HG02943 (cell line): ENCODE measurements around the gene RABGEF1.
A peak's percentile ranks its signal among the peaks of the same experiment; 100 is the strongest.
"Not testable (repeated sequence)": the region's sequence is repeated elsewhere in the genome, so short reads cannot be mapped to it uniquely, and the experiment has no call there.

Experiments used
- ATAC-seq: cut with Tn5 transposase; IDR thresholded peaks from one replicate; pipeline ENCODE4 v1.9.1; 2021; ENCODE audit warnings: mild to moderate bottlenecking, low read depth, moderate library complexity; ENCODE audit not compliant: unreplicated experiment

Gene RABGEF1

GRCh38 chr7:66740302-66740979 lies at the start of gene RABGEF1:
Gene RABGEF1, plus strand, starts transcription at chr7:66740733. Its CDS starts 31,167 bp downstream, at chr7:66771900.
- ATAC-seq: peak; percentile 82

- ATAC-seq: no peak
Measured at GRCh38 chr7:66693331-66693730, 47.2 kb upstream of the RABGEF1 start.

DNA sequence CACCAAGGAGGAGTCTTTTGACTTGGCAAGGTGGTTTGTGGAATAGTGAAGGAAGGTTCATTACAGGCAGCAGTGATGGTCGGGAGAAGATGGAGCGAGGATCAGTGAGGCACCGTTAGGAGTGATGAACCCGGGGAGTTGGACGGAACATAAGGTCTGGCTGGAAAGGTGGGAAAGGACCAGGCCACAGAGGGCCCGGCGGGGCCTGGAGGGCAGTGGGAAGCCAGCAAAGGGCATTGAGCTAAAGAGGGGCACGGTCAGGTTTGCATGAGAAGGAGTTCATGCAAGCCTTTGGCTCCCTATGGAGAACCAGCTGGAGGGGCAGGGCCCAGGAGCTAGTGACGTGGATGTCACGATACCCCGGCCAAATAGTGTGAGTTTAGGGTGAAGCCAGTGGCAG lies 46.2 kb upstream of the RABGEF1 start:
- ATAC-seq: no peak

DNA sequence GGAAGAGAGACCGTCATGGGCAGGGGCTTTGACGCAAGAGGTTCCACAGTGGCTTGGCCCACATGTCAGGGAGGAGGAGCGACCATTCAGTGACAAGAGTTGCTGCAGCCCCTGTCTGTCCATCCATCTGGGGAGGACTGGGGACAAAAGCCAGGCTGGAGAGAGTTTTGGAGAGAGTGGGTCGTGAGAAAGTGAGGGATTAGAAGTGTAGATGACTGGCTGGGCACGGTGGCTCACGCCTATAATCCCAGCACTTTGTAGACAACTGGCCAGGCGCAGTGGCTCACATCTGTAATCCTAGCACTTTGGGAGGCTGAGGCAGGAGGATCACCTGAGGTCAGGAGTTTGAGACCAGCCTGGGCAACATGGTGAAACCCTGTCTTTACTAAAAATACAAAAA lies 45.1 kb upstream of the RABGEF1 start:
- not testable (repeated sequence) for ATAC-seq

- ATAC-seq: not testable (repeated sequence)
Measured at GRCh38 chr7:66696134-66696533, 44.4 kb upstream of the RABGEF1 start.

DNA sequence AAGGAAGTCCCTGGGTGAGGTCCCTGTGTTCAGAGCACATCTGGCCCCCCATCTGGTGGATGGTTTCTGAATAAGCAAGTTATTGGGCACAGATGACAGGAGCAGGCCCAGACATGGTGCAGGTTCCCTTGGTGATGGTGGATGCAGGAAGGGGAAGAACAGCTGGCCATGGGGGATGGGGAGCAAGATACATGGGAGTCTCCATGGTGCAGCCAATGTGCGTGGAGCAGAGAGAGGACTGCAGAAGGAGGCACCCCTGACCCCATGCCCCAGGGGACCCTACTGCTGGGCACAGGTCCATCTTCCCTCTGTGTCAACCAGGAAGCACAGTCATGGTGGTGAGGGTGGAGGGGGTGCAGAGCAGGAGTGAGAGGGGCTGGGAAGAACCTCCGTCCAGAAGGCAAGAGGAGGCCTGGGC lies 43.8 kb upstream of the RABGEF1 start:
- no peak for ATAC-seq

DNA sequence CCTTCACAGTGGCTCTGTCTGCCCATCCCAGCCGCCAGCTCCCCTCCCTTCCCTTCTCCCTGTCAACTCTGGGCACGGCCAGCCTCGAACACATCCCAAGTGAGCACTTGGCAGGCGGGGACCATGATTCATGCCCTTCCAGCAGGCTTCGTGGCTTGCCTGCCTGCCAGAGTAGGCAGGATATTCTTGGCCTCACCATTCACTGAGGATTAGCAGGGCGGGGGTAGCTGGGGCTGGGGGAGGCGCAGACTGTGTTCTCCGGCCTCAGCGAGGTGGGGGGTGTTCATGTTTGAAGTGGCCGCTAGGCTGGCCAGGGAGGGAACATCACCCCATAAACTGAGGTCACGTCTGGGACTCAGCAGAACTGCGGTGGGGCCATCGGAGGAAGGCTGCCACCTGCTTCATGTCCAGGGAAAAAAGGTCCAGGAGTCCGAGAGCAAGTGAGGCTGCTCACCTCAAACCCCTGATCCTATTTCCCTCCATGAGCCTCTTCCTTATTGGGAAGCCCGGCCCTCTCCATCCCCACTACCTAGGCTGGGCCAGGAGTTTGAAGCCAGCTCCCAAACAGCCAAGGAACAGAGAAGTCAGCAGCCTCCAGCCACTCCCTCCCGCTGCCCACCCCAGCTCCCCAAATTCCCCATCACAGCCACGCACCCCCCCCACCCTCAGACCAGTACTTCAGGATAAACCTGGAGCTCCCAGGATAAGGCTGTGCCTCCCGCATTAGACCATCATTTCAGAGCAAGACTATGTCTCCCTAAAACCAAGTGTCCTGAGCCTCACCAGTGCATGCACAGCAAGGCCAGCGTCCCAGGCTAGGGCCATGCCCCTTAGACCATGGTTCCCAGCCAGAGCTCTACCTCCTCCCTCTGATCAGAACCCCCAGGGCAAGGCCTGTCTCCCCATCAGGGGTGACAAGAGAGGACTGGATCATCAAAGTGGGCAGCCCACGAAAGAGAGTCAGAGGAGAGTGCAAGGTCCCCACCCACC lies 42.8 kb upstream of the RABGEF1 start:
- ATAC-seq: no peak

DNA sequence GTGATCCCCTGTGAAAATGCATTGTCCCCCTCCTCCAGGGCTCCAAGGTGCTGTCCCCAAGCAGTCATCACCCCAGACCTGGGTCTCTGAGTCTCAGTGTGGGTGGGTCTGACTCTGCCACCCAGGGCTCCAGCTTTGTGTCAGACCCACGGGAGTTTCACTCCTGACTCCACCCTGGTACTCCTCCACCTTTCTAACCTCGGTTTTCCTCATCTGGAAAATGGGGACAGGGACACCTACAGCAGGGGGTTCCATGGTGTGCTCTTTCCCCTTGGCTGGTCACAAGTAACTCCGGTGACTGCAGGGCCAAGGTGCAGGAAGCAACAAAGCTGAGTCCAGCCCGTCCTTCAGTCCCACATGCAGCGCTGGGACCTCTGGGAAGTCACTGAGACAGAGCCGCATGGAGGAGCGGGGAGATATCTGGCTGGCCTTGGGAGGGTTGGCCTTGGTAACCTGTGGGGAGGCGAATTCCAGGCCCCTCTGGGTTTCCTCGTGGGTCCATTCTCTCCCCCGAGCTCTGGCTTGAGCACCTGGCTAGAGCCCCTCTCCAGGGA lies 41.8 kb upstream of the RABGEF1 start:
- ATAC-seq: no peak

DNA sequence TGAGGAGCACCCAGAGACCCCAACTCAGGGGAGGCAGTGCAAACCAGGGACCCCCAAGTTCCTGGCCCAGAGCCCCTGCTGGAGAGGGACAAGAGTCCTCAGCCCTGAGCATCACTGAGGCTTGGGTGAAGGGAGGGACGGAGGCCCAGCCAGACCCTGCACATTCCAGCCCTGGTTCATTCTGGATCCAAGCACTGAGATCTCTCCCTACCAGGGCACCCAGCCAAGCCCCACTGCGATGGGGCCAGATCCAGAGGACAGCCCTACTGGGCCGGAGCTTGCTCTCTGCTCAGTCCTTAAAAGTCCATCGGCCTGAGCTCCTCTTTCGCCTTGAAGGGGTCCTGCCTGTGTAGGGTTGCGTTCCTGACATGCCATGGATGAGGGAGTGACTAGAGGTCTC lies 40.5 kb upstream of the RABGEF1 start:
- no peak for ATAC-seq

DNA sequence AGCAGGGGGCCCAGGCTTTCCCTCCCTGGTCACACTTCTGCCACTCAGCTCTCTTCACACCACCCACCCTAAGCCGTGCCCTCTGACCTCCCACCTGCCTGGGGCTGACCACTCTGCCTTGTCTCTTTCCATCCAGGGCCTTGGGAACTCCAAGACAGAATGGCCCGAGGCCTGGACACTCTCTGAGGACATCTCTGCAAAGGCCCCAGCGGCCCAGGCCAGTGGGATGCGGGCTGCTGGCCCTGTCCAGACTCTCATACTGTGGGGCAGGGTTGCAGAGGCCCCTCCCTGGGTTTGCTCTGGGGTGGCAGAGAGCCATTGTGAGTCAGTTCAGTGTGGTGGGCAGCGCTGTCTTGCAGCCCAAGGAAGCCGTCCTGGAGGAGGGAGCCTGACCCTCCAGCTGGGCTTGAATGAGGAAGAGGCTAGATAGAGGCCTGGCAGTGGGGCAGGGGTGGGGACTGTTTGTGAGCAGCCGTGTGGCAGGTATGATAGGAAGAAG lies 39.9 kb upstream of the RABGEF1 start:
- no peak for ATAC-seq

DNA sequence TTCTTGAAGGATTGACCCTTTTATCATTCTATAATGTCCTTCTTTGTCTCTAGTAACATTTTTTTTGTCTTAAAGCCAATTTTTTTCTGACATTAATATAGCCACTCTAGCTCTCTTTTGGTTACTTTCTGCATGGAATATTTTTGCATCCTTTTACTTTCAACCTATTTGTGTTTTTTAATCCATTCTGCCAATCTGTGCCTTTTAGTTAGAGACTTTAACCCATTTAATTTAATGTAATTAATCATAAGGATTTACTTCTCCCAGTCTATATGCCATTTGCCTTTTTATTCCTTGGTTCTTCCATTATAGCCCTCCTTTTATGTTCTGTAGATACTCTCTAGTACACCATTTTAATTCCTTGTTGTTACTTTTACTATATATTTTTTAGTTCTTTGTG lies 32.7 kb upstream of the RABGEF1 start:
- ATAC-seq: no peak

DNA sequence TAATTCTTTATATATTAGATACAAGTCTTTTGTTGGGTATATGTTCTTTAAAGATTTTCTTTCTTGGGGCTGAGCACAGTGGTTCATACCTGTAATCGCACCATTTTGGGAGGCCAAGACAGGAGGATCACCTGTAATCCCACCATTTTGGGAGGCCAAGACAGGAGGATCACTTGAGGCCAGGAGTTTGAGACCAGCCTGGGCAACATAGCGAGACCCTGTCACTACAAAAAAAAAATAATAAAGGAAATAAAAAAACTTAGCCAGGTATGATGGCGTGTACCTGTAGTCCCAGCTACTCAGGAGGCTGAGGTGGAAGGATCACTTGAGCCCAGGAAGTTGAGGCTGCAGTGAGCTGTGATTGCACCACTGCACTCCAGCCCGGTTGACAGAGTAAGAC lies 29.8 kb upstream of the RABGEF1 start:
- not testable (repeated sequence) for ATAC-seq

- no peak for ATAC-seq
Measured at GRCh38 chr7:66713687-66714086, 26.8 kb upstream of the RABGEF1 start.

DNA sequence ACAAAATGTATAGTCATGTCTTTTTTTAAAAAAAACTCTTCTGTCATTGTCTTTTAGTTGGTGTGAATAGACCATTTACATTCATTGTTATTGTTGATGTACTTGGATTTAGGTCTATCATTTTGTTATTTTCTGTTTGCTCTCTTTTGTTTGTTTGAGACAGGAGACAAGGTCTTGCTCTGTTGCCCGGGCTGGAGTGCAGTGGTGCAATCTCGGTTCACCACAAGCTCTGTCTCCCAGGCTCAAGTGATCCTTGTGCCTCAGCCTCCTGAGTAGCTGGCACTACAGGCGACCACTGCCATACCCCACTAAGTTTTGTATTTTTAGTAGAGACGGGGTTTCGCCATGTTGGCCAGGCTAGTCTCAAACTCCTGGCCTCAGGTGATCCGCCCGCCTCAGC lies 23.9 kb upstream of the RABGEF1 start:
- not testable (repeated sequence) for ATAC-seq

GRCh38 chr7:66720561-66720960 lies 20.0 kb upstream of the RABGEF1 start:
- ATAC-seq: no peak

- no peak for ATAC-seq
Measured at GRCh38 chr7:66725843-66726242, 14.7 kb upstream of the RABGEF1 start.

DNA sequence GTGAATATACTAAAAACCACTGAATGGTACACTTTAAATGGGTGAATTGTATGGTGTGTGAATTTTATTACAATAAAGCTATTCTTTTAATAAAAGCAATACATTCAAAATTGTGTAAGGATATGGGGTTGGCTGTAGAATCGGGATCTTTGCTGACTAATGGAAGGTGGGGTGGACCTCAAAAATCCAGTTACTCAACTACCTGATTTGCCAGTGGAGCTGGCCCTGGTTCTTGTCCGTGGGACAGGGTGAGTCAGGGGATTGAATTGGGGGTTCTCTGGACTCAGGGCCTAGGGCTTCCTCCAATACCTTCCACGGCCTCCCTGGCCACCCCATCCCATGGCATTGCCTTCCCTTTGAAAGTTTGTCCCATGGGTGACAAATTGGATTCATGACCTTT lies 13.5 kb upstream of the RABGEF1 start:
- no peak for ATAC-seq

DNA sequence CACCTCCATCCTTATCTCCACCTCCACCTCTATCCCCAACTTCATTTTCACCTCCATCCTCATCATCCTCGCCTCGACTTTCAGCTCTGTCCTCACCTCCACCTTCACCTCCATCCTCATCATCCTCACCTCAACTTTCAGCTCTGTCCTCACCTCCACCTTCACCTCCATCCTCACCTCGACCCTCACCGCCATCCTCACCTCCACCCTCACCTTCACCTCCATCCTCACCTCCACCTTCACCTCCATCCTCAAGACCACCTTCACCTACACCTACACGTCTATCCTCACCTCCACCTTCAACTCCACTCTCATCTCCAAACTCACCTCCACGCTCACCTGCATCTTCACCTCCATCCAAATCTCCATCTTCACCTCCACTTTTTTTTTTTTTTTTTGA lies 12.0 kb upstream of the RABGEF1 start:
- no peak for ATAC-seq

- ATAC-seq: no peak
Measured at GRCh38 chr7:66729274-66729673, 11.3 kb upstream of the RABGEF1 start.

DNA sequence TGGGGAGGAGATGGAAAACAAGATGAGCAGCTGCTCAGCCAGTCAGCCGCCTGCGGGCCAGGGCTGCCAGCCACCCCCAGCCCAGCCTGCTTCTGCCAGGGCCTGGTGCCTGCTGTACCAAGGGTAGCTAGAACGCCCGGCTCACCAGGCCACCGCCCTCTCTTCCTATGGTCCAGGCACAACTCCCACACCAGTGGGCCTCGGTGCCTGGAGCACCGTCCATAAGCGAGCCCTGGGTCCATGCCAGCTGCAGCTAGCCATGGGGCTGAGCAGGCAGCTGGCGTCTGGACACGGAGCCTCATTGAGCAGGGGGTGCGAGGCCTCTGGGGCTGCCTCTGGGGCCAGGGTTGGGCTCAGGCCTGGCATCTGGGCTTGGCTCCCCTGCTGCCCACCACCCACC lies 8.5 kb upstream of the RABGEF1 start:
- no peak for ATAC-seq

- ATAC-seq: no peak
Measured at GRCh38 chr7:66732439-66732838, 8.1 kb upstream of the RABGEF1 start.
